DND-41 (cell line): Measurements from ENCODE around the gene ENPEP.

ENCODE experiments used
- EZH2 ChIP-seq: IDR thresholded peaks from 3 replicates; pipeline ENCODE4 v1.6.1; 2012; ENCODE audit warnings: borderline replicate concordance, low read depth, mild to moderate bottlenecking, moderate library complexity, low read length, inconsistent platforms; ENCODE audit not compliant: severe bottlenecking
- TF ChIP-seq, protein P1 (sequence below): IDR thresholded peaks from 2 replicates; pipeline ENCODE4 v1.5.1; 2012; ENCODE audit warnings: borderline replicate concordance, low read length, moderate library complexity, mild to moderate bottlenecking; ENCODE audit not compliant: poor library complexity, severe bottlenecking; ENCODE audit errors: extremely low read depth

DNA sequence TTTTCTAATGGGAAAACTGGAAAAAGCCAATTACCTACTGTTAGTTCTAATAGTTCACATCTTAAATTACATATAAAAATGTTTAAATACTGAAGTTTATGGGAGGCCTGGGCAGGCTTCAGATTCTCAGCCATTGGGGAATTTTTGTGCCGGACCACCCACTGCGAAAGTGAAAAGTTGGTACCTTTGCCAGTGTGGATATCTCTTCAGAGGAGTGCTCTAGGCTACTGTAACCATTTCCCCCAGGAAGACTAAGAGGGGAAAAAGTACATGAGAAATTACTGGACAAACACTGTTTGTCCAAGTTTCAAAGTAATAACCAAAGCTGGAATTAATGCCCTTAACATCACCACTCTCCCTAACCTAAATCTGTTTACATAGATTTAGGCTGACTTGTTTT, 126.1 kb downstream of the ENPEP start:
- TF ChIP-seq, protein P1, sequence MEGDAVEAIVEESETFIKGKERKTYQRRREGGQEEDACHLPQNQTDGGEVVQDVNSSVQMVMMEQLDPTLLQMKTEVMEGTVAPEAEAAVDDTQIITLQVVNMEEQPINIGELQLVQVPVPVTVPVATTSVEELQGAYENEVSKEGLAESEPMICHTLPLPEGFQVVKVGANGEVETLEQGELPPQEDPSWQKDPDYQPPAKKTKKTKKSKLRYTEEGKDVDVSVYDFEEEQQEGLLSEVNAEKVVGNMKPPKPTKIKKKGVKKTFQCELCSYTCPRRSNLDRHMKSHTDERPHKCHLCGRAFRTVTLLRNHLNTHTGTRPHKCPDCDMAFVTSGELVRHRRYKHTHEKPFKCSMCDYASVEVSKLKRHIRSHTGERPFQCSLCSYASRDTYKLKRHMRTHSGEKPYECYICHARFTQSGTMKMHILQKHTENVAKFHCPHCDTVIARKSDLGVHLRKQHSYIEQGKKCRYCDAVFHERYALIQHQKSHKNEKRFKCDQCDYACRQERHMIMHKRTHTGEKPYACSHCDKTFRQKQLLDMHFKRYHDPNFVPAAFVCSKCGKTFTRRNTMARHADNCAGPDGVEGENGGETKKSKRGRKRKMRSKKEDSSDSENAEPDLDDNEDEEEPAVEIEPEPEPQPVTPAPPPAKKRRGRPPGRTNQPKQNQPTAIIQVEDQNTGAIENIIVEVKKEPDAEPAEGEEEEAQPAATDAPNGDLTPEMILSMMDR: no peak
- no peak for TF ChIP-seq EZH2
